K562 (cell line): ENCODE data around the gene RNU6-8. TPM values are rescaled to one million over a fixed set of nuclear protein-coding genes. Genes with fewer than 3 reads are reported as not detected.

Experiments
- ATAC-seq: fragments of 200-7000 bp; cut with Tn5 transposase; 3 replicates; pipeline ENCODE4 v1.9.1; 2020; ENCODE audit warnings: moderate library complexity
- BruUV-seq: library from RNA; stranded (reverse); fragments of 400-500 nt; replicated peaks from 2 replicates; lab custom pipeline; 2021; lab: Mats Ljungman, UMichigan
- CTCF ChIA-PET: fragments of 300-600 bp; formaldehyde crosslinking; extraction: SDS; loops from one replicate; lab custom pipeline; 2021; ENCODE audit warnings: low intra/inter-chr PET ratio; lab: Yijun Ruan, JAX
- POLR2A ChIA-PET: fragments of 300-600, 350-650 bp; sonication (Branson Sonifier 250); formaldehyde crosslinking; extraction: SDS; loops from one replicate; lab custom pipeline; 2021; ENCODE audit warnings: antibody characterized with exemption, inconsistent platforms; lab: Yijun Ruan, JAX
- DNase-seq, 4 experiments: peaks; one replicate each; pipeline versions ENCODE4 v3.0.0 to v3.0.0-alpha.2; 2011 to 2018; ENCODE audit warnings: low spot score in 3 of 4, mixed read lengths in 3 of 4; ENCODE audit errors: extremely low read depth in 1 of 4
- FAIRE-seq: peaks from 2 replicates; lab custom pipeline; 2011; peaks lifted over from hg19 to GRCh38; lab: Jason Lieb, UNC
- H2AFZ ChIP-seq: 2 replicates; pipeline ENCODE4 v1.6.0; 2011; ENCODE audit warnings: low read depth, low read length, control low read depth, inconsistent platforms
- H3K27ac ChIP-seq: fragments of 200-600 bp; 3 replicates; pipeline ENCODE4 v1.8.0; 2011; ENCODE audit warnings: low read depth, mild to moderate bottlenecking, control low read depth, inconsistent platforms, low read length, moderate library complexity, mixed read lengths; ENCODE audit errors: extremely low read depth
- H3K27me3 ChIP-seq, 2 experiments: fragments of 300-600 bp in 1 of 2; 2 replicates in 1 of 2; 3 replicates in 1 of 2; pipeline versions ENCODE4 v1.6.0 to v1.8.0; 2011; ENCODE audit warnings: inconsistent platforms in 2 of 2, low read length in 2 of 2, mild to moderate bottlenecking in 1 of 2, mixed read lengths in 1 of 2, moderate library complexity in 1 of 2; ENCODE audit not compliant: control insufficient read depth in 2 of 2, insufficient read depth in 2 of 2
- H3K36me3 ChIP-seq: fragments of 300-600 bp; 3 replicates; pipeline ENCODE4 v1.8.0; 2011; ENCODE audit warnings: mild to moderate bottlenecking, low read length, inconsistent platforms; ENCODE audit not compliant: control insufficient read depth, insufficient read depth
- H3K4me1 ChIP-seq, 2 experiments: fragments of 200-600 bp in 1 of 2; replicated peaks in 1 of 2; 2 replicates in 1 of 2; 3 replicates in 1 of 2; pipeline versions ENCODE4 v1.5.1 to v1.8.0; 2011; ENCODE audit warnings: inconsistent platforms in 2 of 2, low read length in 2 of 2, mild to moderate bottlenecking in 1 of 2, mixed read lengths in 1 of 2, moderate library complexity in 1 of 2; ENCODE audit not compliant: control insufficient read depth in 2 of 2, insufficient read depth in 2 of 2
- H3K4me2 ChIP-seq: 2 replicates; pipeline ENCODE4 v1.6.1; 2011; ENCODE audit warnings: low read length, control low read depth, inconsistent platforms, mixed read lengths; ENCODE audit not compliant: insufficient read depth
- H3K4me3 ChIP-seq: fragments of 200-600 bp; sonication (generic), shearing (Covaris generic); 2 replicates; pipeline ENCODE4 v1.5.1; 2016; ENCODE audit warnings: control low read depth, inconsistent platforms
- H3K79me2 ChIP-seq: fragments of 200-600 bp; 3 replicates; pipeline ENCODE4 v1.8.0; 2011; ENCODE audit warnings: low read length, inconsistent platforms; ENCODE audit not compliant: control insufficient read depth, insufficient read depth
- H3K9ac ChIP-seq, 2 experiments: 2 replicates each; pipeline versions ENCODE4 v1.6.0 to v1.6.1; 2011; ENCODE audit warnings: low read depth in 2 of 2, low read length in 2 of 2, control low read depth in 1 of 2, inconsistent platforms in 1 of 2, mild to moderate bottlenecking in 1 of 2, mixed read lengths in 1 of 2; ENCODE audit not compliant: insufficient read depth in 1 of 2
- H3K9me1 ChIP-seq: one replicate; pipeline ENCODE4 v1.6.0; 2011; ENCODE audit warnings: inconsistent platforms, mild to moderate bottlenecking, low read length, moderate library complexity; ENCODE audit not compliant: control insufficient read depth, insufficient read depth
- H3K9me3 ChIP-seq: replicated peaks from 2 replicates; pipeline ENCODE4 v1.5.1; 2011; ENCODE audit warnings: low read depth, low read length, inconsistent platforms; ENCODE audit not compliant: control insufficient read depth, insufficient read depth
- H4K20me1 ChIP-seq: replicated peaks from 2 replicates; pipeline ENCODE4 v1.6.1; 2011; ENCODE audit warnings: low read length, inconsistent platforms, mixed read lengths; ENCODE audit not compliant: control insufficient read depth, insufficient read depth
- COPS2 ChIP-seq: fragments of 450-650 bp; conservative IDR thresholded peaks from 2 replicates; pipeline ENCODE4 v1.6.1; 2016; ENCODE audit warnings: mild to moderate bottlenecking, moderate library complexity
- FIP1L1 ChIP-seq: fragments of 200-400 bp; formaldehyde crosslinking; IDR thresholded peaks from 2 replicates; pipeline ENCODE4 v1.6.1; 2018; ENCODE audit warnings: mild to moderate bottlenecking, low read depth, low read length; ENCODE audit not compliant: poor library complexity, severe bottlenecking
- HMGN3 ChIP-seq: IDR thresholded peaks from 2 replicates; pipeline ENCODE4 v1.6.1; 2011; ENCODE audit warnings: borderline replicate concordance, low read depth, mild to moderate bottlenecking, mixed read lengths, low read length; ENCODE audit not compliant: insufficient read length; ENCODE audit errors: extremely low read depth
- KAT7 ChIP-seq: sonication (generic); formaldehyde crosslinking; IDR thresholded peaks from 2 replicates; pipeline ENCODE4 v1.8.0; 2022; ENCODE audit warnings: missing genetic modification reagents, mild to moderate bottlenecking, borderline replicate concordance
- KDM2B ChIP-seq: fragments of 250-450 bp; sonication (Bioruptor Pico); IDR thresholded peaks from 2 replicates; pipeline ENCODE4 v1.8.0; 2021; ENCODE audit warnings: mild to moderate bottlenecking, moderate library complexity
- MBD2 ChIP-seq: sonication (generic); IDR thresholded peaks from 2 replicates; pipeline ENCODE4 v1.6.1; 2016; ENCODE audit warnings: low read depth, borderline replicate concordance
- POLR2AphosphoS2 ChIP-seq: IDR thresholded peaks from 2 replicates; pipeline ENCODE4 v1.6.1; 2012; ENCODE audit warnings: low read length, improper control_type of control experiment
- POLR3G ChIP-seq: IDR thresholded peaks from 2 replicates; pipeline ENCODE4 v1.6.1; 2011; ENCODE audit not compliant: insufficient read length, insufficient replicate concordance; ENCODE audit errors: extremely low read depth
- SIRT6 ChIP-seq: IDR thresholded peaks from one replicate; pipeline ENCODE4 v1.6.1; 2012; ENCODE audit warnings: low read depth, mild to moderate bottlenecking, control low read depth, inconsistent platforms, low read length, moderate library complexity
- SMARCE1 ChIP-seq: fragments of 450-650 bp; IDR thresholded peaks from 2 replicates; pipeline ENCODE4 v1.7.1; 2016; ENCODE audit warnings: mild to moderate bottlenecking
- TSC22D4 ChIP-seq: fragments of 450-650 bp; IDR thresholded peaks from 2 replicates; pipeline ENCODE4 v1.6.1; 2016; ENCODE audit warnings: missing genetic modification characterization, missing biosample characterization, control low read depth
- ZC3H8 ChIP-seq: fragments of 450-650 bp; IDR thresholded peaks from 2 replicates; pipeline ENCODE4 v1.6.1; 2017
- ZNF354B ChIP-seq: fragments of 250-450 bp; sonication (Bioruptor Pico); IDR thresholded peaks from 2 replicates; pipeline ENCODE4 v1.4.0; 2020
- ZNF407 ChIP-seq: fragments of 450-650 bp; IDR thresholded peaks from 2 replicates; pipeline ENCODE4 v1.6.1; 2016; ENCODE audit warnings: low read depth
- ZNF695 ChIP-seq: fragments of 450-650 bp; formaldehyde crosslinking; IDR thresholded peaks from 2 replicates; pipeline ENCODE4 v1.4.0; 2020; ENCODE audit warnings: mild to moderate bottlenecking, moderate library complexity
- WGBS: fragments of 100-300 bp; shearing (Covaris generic); methylation state at CpG from one replicate; pipeline ENCODE4 v1.1.6; 2016; ENCODE audit warnings: low coverage, mixed read lengths; ENCODE audit not compliant: insufficient coverage; ENCODE audit errors: missing lambda C conversion rate; 5-methylcytosine and 5-hydroxymethylcytosine counted together
- in situ Hi-C: fragments of 300-500 bp; cut with MboI; formaldehyde crosslinking; loops from 4 replicates; pipeline ENCODE4 v1.15.0; 2018; ENCODE audit warnings: inconsistent platforms, mixed read lengths
- intact Hi-C: fragments of 100-400 bp; cut with micrococcal nuclease; formaldehyde crosslinking; loops from 2 replicates; pipeline ENCODE4 v1.14.2; 2022
- polyA plus RNA-seq, 8 experiments: library from polyadenylated mRNA; depleted of rRNA in 4 of 8; stranded (reverse) in 5 of 8; unstranded in 3 of 8; fragments of >200 nt; fragmentation: Nextera tagmentation in 2 of 8; fragmentation: Illumina TruSeq in 1 of 8; extraction: Ambion mirVana in 2 of 8; extraction: Trizol in 1 of 8; gene quantifications; 2 replicates each; pipeline versions ENCODE4 v1.2.1 to v1.2.3, GENCODE V29; 2011 to 2014; ENCODE audit warnings: inconsistent platforms in 1 of 8, missing spikeins in 1 of 8
- total RNA-seq, 7 experiments: library from RNA; depleted of rRNA in 6 of 7; stranded (reverse); fragments of >200 nt in 6 of 7; fragmentation: Illumina TruSeq in 2 of 7; extraction: Trizol in 2 of 7; gene quantifications; 2 replicates each; pipeline versions ENCODE4 v1.2.1 to v1.2.3, GENCODE V29; 2011 to 2021; ENCODE audit warnings: low replicate concordance in 1 of 7

Gene RNU6-8
- total and polyA plus RNA-seq, 9 of the 15 experiments (the other 6 are each of a cell fraction or from before 2014, with no cell fraction given), result not detected

GRCh38 chr14:32192712-32193373 is 10.2 kb downstream of the RNU6-8 start (continued):
- TF ChIP-seq MBD2, result no peak
- TF ChIP-seq POLR2AphosphoS2, result no peak
- TF ChIP-seq ZC3H8, result no peak
- TF ChIP-seq KDM2B (CRISPR knock-in tag), result no peak

- DNase-seq (no peak), ATAC-seq (no peak), FAIRE-seq (no peak)
- H3K79me2 ChIP-seq, result no peaks in the 10 kb centered on the region
- no peaks in the 10 kb centered on the region for H3K9me1 ChIP-seq
- H2AFZ ChIP-seq, result no peak overlapping the region
- CTCF ChIA-PET, result no interaction called here
- H3K36me3 ChIP-seq, result no peaks in the 10 kb centered on the region
- H4K20me1 ChIP-seq, result no peaks in the 10 kb centered on the region
- no TSS peak for BruUV-seq
- no peak overlapping the region for H3K4me2 ChIP-seq
- H3K27ac ChIP-seq, result no peak overlapping the region
- no peaks in the 10 kb centered on the region for H3K27me3 ChIP-seq
- no peak overlapping the region for H3K4me3 ChIP-seq
- POLR2A ChIA-PET, result no interaction called here
- H3K9me3 ChIP-seq, result no peaks in the 10 kb centered on the region
- WGBS, result 4% methylated on average over 3 of the region's 3 CpGs
- no peaks in the 10 kb centered on the region; a peak in 1 of 5 replicates for H3K4me1 ChIP-seq
- no peak overlapping the region for H3K9ac ChIP-seq
- intact Hi-C loops, result no loop called here
- in situ Hi-C loops, result no loop called here
- TF ChIP-seq ZNF695 (CRISPR knock-in tag) (no peak), KAT7 (CRISPR knock-in tag) (no peak), FIP1L1 (no peak), POLR3G (no peak), SIRT6 (no peak), ZNF354B (no peak), HMGN3 (no peak), ZNF407 (no peak), SMARCE1 (no peak), TSC22D4 (tag) (no peak), COPS2 (no peak)
Measured at GRCh38 chr14:32190673-32191072, 12.4 kb downstream of the RNU6-8 start.
